ENCODE results near the gene ZDHHC7. TPM values are rescaled to one million over a fixed set of nuclear protein-coding genes. Genes with fewer than 3 reads are reported as not detected.

Gene ZDHHC7
- total RNA-seq, 1 donor from 2014 or later: 50.5 TPM

Other genes with a start within 250 kb of the ZDHHC7 start
- 192 TPM for gene CRISPLD2, start 191.6 kb downstream of the ZDHHC7 start, total RNA-seq
- 16.1 TPM for gene KIAA0513, start 16.3 kb upstream of the ZDHHC7 start, total RNA-seq
- gene CIBAR2, start 100.9 kb upstream of the ZDHHC7 start, total RNA-seq: not detected